Stimulated activated naive CD4-positive, alpha-beta T cell (primary cell): ENCODE results near the gene NNT.
"Not testable (repeated sequence)": the region's sequence is repeated elsewhere in the genome, so short reads cannot be mapped to it uniquely, and the experiment has no call there.

Source experiments
- DNase-seq, 6 experiments: peaks; one replicate each; lab custom pipeline; 2025; lab: John Stamatoyannopoulos, UW

The NNT gene

GRCh38 chr5:43704243-43704642 lies 101.3 kb downstream of the NNT start:
- DNase-seq: no peak

- not testable (repeated sequence) for DNase-seq
Measured at GRCh38 chr5:43706576-43706975, 103.6 kb downstream of the NNT start.

DNA sequence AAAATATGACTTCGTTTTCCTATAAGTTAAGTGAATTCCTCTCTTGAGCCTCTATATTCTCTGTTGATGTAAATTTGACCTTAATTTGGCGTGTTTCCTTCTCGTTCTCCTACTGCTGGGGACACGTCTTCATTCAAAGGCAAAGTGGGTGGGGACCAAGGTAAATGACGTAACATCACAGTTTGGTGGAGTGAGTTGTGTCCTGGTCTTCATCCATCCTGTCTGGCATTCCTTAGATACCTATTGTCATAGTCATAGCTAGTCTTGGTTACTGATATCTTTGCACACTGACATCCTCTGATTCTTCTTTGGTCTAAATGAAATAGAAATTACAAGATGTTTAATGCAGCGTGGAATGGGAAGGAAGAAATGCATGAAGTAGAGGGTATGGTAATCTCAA lies 108.5 kb downstream of the NNT start:
- DNase-seq: no peak

DNA sequence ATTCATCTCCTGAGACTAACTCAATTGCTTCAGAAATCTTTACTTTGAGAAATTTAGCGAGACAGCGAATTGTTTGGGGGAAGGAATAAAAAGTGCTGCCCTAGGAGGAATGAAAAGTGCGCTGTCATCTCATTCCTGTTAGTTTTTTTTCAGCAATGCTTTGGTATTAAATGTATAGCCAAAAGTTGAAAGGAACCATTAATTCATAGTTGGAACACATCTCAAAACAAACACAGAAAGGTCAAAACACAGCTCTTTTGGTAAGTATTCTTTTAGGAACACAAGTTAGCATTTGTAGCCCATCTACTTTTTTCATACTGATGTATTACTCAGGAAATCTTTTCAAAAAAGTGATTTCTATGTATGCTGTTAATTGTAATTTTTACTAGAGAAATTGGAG lies 109.1 kb downstream of the NNT start:
- DNase-seq: no peak

GRCh38 chr5:43719783-43720182 lies 116.8 kb downstream of the NNT start:
- DNase-seq: not testable (repeated sequence)

GRCh38 chr5:43728581-43728980 lies 125.6 kb downstream of the NNT start:
- DNase-seq: no peak

DNA sequence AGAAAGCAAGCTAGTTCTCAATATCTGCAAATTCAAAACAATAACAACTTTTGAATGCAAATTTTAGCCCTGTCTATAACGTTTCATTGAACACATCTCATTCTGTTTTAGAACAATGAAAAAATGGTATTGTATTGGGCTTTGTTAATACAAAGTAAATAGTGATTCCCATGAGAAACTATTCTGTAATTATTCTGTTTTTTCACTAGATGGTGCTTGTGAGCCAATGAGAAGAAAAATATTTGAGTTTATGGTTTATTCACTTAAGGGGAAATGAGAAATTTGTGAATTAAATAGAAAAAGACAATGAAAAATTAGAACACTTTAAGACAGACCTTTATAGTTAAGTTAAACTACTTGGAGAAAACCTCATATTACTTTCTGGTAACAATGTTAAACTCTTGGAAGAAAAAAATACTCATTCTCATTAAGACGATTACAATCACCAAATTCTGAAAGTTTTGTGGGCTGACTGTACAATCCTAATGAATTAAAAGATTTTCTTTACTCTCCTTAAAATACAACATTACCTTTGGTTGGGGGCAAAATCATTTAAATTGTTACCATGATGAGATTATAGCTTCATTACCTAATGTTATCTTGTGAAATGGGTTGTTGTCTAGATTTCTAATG lies 127.0 kb downstream of the NNT start:
- DNase-seq: no peak

DNA sequence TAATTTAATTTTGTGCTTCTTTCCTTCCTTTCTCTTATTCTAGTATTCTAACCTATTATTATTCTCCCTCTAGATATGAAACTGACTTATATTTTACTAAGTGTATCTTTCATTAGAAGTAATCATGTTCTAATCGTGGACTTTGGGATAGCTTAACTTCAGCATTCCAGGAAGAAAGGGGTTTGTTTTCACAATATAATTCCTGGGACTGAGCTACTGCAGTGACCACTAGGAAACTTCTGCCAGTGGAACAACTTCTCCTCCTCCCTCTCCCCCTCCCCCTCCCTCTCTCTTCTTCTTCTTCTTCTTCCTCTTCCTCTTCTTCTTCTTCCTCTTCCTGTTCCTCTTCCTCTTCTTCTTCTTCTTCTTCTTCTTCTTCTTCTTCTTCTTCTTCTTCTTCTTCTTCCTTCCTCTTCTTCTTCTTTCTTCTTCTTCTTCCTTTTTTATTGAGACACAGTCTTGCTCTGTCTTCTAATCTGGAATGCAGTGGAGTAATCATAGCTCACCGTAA lies 127.9 kb downstream of the NNT start:
- no peak for DNase-seq

GRCh38 chr5:43731573-43731972 lies 128.6 kb downstream of the NNT start:
- DNase-seq: no peak

GRCh38 chr5:43745923-43746548 lies 143.1 kb downstream of the NNT start:
- not testable (repeated sequence) for DNase-seq

DNA sequence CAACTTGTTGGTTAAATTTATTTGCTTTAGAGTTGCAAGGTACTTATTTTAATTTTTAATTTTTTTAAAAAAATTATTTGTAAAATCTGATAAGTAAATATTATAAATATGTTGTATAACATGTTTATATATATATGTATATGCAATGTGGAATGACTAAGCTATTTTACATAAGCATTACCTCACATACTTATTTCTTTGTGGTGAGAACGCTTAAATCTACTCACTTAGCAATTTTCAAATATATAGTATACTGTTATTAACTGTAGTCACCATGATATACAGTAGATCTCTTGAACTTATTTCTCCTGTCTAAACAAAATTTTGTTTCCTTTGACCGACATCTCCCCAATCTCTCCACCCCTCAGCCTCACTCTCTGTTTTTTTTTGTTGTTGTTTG lies 147.8 kb downstream of the NNT start:
- no peak for DNase-seq

GRCh38 chr5:43753069-43753468 lies 150.1 kb downstream of the NNT start:
- DNase-seq: no peak
